Ovary (tissue), 9 donors: ENCODE data around the gene PLCB3. TPM values are rescaled to one million over a fixed set of nuclear protein-coding genes. Genes with fewer than 3 reads are reported as not detected.

ENCODE experiments used
- DNase-seq, 5 donors: peaks; one replicate each; pipeline ENCODE4 v3.0.0-alpha.2; 2019 to 2020
- H3K27ac ChIP-seq, 2 donors: fragments of 200-600 bp; one replicate each; pipeline versions ENCODE4 v1.5.1 to v1.8.0; 2019 to 2022
- H3K27me3 ChIP-seq: fragments of 200-600 bp; one replicate; pipeline ENCODE4 v1.8.0; 2022
- H3K36me3 ChIP-seq: fragments of 200-600 bp; sonication (generic); one replicate; pipeline ENCODE4 v1.5.1; 2019
- H3K4me1 ChIP-seq: one replicate; pipeline ENCODE4 v1.8.1; 2013; ENCODE audit warnings: mild to moderate bottlenecking, moderate library complexity; ENCODE audit not compliant: insufficient read depth
- H3K4me3 ChIP-seq: fragments of 200-600 bp; sonication (generic); one replicate; pipeline ENCODE4 v1.5.1; 2017
- H3K9me3 ChIP-seq, 2 donors: fragments of 200-600 bp in 1 of 2; sonication (generic) in 1 of 2; one replicate each; pipeline versions ENCODE4 v1.5.1 to v1.8.1; 2013 to 2019; ENCODE audit warnings: mild to moderate bottlenecking in 1 of 2, moderate library complexity in 1 of 2
- EP300 ChIP-seq: sonication (generic); formaldehyde crosslinking; IDR thresholded peaks from one replicate; pipeline ENCODE4 v1.6.1; 2017; ENCODE audit warnings: antibody characterized with exemption
- POLR2A ChIP-seq: fragments of 450-650 bp; IDR thresholded peaks from one replicate; pipeline ENCODE4 v1.6.1; 2017; ENCODE audit warnings: antibody characterized with exemption, mild to moderate bottlenecking, moderate library complexity
- WGBS, 3 donors: extraction: QIAGEN DNeasy Blood & Tissue Kit in 1 of 3; methylation state at CpG; one replicate each; pipeline versions ENCODE4 v1.1.5 to v1.1.7; 2013 to 2017; 5-methylcytosine and 5-hydroxymethylcytosine counted together
- intact Hi-C, 4 donors: fragments of 100-400 bp; cut with DNase I; formaldehyde crosslinking; loops; one replicate each; pipeline versions ENCODE4 v1.11.0 to v1.15.1; 2022 to 2023
- polyA plus RNA-seq, 2 donors: library from polyadenylated mRNA; stranded (reverse); fragments of 200-250 nt in 1 of 2; fragments of 350-450 nt in 1 of 2; fragmentation: Illumina TruSeq in 1 of 2; extraction: RNeasy Lipid Tissue Mini Kit (QIAGEN cat#74804) in 1 of 2; gene quantifications; one replicate each; pipeline ENCODE4 v1.2.3, GENCODE V29; 2013 to 2014
- total RNA-seq, 7 donors: library from RNA; depleted of rRNA in 2 of 7; stranded (reverse); fragments of >200 nt in 2 of 7; fragmentation: NEBNext Ultra II Directional in 3 of 7; extraction: Animal tissue kit (Norgen Biotek cat#: 25700) in 3 of 7; gene quantifications; one replicate each; pipeline versions ENCODE4 v1.1.0 to v1.2.4, GENCODE V29; 2016 to 2023
- TF ChIP-seq, protein P1 (sequence below), 3 donors: fragments of 450-650 bp in 2 of 3; fragments of 200-600 bp in 1 of 3; IDR thresholded peaks; one replicate each; pipeline versions ENCODE4 v1.5.1 to v1.8.0; 2016 to 2022; ENCODE audit warnings: antibody characterized with exemption in 3 of 3, mild to moderate bottlenecking in 1 of 3
- donor health status: DM: no; HTN: no; CAD: no; lungs with moderate emphysema.
- donor health status: DM: no; HTN: no; CAD: no.
- donor health status: Bipolar disorder and iron deficiency.
- donor health status: DM: yes; HTN: yes; CAD: no.
- donor health status: DM: no; HTN: no; CAD: no.
- donor health status: DM: yes; HTN: yes; CAD: no.

The PLCB3 gene
- total and polyA plus RNA-seq, 9 donors: 5.3 to 44.8 (median 29.1) TPM

DNA sequence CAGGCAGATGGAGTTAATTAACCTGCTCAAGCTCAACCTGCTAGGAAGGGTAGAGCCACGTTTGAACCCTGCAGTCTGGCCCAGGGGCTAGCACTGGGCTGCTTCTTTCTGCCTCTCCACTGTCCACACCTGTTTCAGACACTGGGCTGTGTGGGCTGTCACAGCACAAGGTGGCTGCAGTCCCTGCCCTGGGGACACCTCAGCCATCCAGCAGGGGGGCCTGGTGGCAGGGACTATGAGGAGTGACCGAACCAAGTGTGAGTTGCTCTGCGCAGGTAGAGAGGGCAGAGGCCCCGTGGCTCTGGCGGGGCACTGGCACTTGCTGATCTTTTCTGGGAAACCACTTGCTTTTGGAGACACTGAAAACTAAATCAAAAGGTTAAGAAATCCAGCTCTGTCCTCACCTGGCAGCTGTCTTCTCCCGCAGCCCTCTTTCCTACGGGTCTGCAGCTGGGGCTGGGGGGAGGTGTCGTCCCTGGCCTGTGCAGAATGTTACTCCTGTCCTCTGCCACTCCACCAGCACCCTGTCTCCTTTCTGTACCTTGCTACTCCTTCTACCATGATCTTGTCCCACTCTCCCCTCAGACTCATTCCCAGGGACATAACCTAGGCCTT is 27.4 kb downstream of the PLCB3 start:
- Histone ChIP-seq H3K27ac (peak overlapping the region in 1 of 2 donors; percentile 6), H3K4me3 (no peak overlapping the region), H3K36me3 (no peaks in the 10 kb centered on the region), H3K9me3 (no peaks in the 10 kb centered on the region), H3K27me3 (no peaks in the 10 kb centered on the region), H3K4me1 (peaks cover 5% of the 10 kb centered on the region)
- TF ChIP-seq POLR2A (no peak), EP300 (no peak)
- TF ChIP-seq, protein P1, sequence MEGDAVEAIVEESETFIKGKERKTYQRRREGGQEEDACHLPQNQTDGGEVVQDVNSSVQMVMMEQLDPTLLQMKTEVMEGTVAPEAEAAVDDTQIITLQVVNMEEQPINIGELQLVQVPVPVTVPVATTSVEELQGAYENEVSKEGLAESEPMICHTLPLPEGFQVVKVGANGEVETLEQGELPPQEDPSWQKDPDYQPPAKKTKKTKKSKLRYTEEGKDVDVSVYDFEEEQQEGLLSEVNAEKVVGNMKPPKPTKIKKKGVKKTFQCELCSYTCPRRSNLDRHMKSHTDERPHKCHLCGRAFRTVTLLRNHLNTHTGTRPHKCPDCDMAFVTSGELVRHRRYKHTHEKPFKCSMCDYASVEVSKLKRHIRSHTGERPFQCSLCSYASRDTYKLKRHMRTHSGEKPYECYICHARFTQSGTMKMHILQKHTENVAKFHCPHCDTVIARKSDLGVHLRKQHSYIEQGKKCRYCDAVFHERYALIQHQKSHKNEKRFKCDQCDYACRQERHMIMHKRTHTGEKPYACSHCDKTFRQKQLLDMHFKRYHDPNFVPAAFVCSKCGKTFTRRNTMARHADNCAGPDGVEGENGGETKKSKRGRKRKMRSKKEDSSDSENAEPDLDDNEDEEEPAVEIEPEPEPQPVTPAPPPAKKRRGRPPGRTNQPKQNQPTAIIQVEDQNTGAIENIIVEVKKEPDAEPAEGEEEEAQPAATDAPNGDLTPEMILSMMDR (IDR thresholded peaks at IDR 0.05): no peak
- DNase-seq: peak in 1 of 5 donors; percentile 20
- intact Hi-C loops: no loop called here
- WGBS, 3 donors: 74 to 79% (median 78%) methylated on average over 8 of the region's 8 CpGs

DNA sequence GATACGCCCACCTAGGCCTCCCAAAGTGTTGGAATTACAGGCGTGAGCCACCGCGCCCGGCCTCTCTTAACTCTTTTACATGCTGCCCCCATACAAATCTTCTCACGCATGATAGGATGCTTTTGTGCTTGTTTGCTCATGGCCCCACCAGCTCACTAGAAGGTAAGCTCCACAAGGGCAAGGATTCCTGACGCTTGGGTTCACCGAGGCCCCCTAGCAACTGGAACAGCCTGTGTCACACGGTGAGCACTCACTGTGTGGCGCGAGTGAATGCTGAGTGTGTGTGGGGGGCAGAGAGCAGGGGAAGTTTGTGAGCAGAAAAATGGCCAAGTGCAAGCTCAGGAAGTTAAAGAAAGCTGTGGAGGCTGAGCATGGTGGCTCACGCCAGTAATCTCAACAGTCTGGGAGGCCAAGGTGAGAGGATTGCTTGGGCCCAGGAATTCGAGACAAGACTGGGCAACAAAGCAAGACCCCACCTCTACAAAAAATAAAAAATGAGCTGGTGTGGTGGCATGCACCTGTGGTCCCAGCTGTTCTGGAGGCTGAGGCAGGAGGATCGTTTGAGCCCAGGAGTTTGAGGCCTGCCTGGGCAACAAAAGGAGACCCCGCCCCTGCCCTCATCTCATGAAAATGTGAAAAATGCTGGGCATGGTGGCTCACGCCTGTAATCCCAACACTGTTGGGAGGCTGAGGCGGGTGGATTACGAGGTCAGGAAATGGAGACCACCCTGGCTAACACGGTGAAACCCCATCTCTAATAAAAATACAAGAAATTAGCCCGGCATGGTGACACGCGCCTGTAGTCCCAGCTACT is 30.8 kb downstream of the PLCB3 start:
- intact Hi-C loops: loop anchor here in 1 of 4 donors (10.0 kb wide), 1 partner anchor 1783 kb away; no protein-coding TSS in a partner anchor
- Histone ChIP-seq H3K4me1 (peaks cover 11% of the 10 kb centered on the region), H3K27ac (no peak overlapping the region), H3K9me3 (no peaks in the 10 kb centered on the region), H3K4me3 (no peak overlapping the region), H3K27me3 (no peaks in the 10 kb centered on the region), H3K36me3 (no peaks in the 10 kb centered on the region)
- TF ChIP-seq, protein P1 (IDR thresholded peaks at IDR 0.05): no peak
- TF ChIP-seq POLR2A (no peak), EP300 (no peak)
- DNase-seq: peak in 2 of 5 donors; percentile 15 to 16
- 93 to 95% (median 93%) methylated on average over 22 of the region's 22 CpGs for WGBS, 3 donors

DNA sequence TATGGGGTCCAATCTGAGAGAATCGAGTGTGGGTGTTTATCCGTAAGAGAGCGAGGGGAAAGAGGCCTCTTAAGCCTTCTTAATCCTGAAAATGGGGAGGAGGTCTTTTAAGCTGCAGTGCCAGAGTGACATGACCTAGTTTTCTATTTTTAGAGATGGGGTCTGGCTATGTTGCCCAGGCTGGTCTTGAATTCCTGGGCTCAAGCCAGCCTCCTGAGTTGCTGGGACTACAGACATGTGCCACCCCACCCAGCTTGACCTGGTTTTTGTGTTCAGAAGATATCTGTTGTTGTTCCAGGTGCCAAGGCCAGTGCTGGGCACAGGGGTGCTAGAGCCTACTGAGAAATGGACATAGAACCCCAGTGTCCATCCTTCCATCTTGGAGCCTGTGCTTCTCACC is 31.8 kb downstream of the PLCB3 start:
- intact Hi-C loops: loop anchor here in 1 of 4 donors (10.0 kb wide), 1 partner anchor 1782 kb away; no protein-coding TSS in a partner anchor
- H3K4me1 ChIP-seq: peaks cover 11% of the 10 kb centered on the region
- TF ChIP-seq, protein P1 (IDR thresholded peaks at IDR 0.05): no peak
- TF ChIP-seq POLR2A: no peak
- TF ChIP-seq EP300: no peak
- no peak overlapping the region for H3K27ac ChIP-seq
- 86 to 89% (median 87%) methylated on average over 3 of the region's 3 CpGs for WGBS, 3 donors
- H3K4me3 ChIP-seq: no peak overlapping the region
- no peaks in the 10 kb centered on the region for H3K9me3 ChIP-seq
- H3K27me3 ChIP-seq: no peaks in the 10 kb centered on the region
- peak in 1 of 5 donors; percentile 25 for DNase-seq
- no peaks in the 10 kb centered on the region for H3K36me3 ChIP-seq

GRCh38 chr11:64284048-64284961 is 33.0 kb downstream of the PLCB3 start, which contains the start of gene BAD:
Gene BAD (minus strand): TSS chr11:64284665. CDS start chr11:64284368, 297 bp downstream.
- TF ChIP-seq, protein P1 (IDR thresholded peaks at IDR 0.05): no peak
- TF ChIP-seq POLR2A: peak; percentile 69
- TF ChIP-seq EP300: no peak
- H3K4me3 ChIP-seq: peak within 1 kb of the TSS; percentile 82
- DNase-seq: peak; percentile 94 to 98 (median 96)
- no peaks in the 10 kb centered on the region for H3K27me3 ChIP-seq
- no peaks in the 10 kb centered on the region for H3K9me3 ChIP-seq
- H3K27ac ChIP-seq: peak within 1 kb of the TSS; percentile 83 to 96
- H3K4me1 ChIP-seq: peaks cover 11% of the 10 kb centered on the region
- WGBS, 3 donors: 2 to 7% (median 2%) methylated on average over 19 to 44 of the region's 44 CpGs
- intact Hi-C loops: loop anchor here in 2 of 4 donors (2.0 to 10.0 kb wide), 3 partner anchors 14 to 1780 kb away; partner anchors contain the start of gene ESRRA (in 1 of the 2)
- H3K36me3 ChIP-seq: no peaks in the 10 kb centered on the region
